ENCODE measurements around the gene WDR43. TPM values are rescaled to one million over a fixed set of nuclear protein-coding genes. Genes with fewer than 3 reads are reported as not detected.

The WDR43 gene
- total RNA-seq, 1 donor from 2014 or later: 55.1 TPM

- no peak for DNase-seq
Measured at GRCh38 chr2:28994074-28994473, 99.6 kb downstream of the WDR43 start.

GRCh38 chr2:28994679-28995078 is 100.2 kb downstream of the WDR43 start:
- no peak for DNase-seq

GRCh38 chr2:28995765-28996750 is 101.6 kb downstream of the WDR43 start:
- DNase-seq: no peak

GRCh38 chr2:28997237-28997846 is 102.9 kb downstream of the WDR43 start:
- peak; percentile 24 for DNase-seq

Small RNAs within 50 kb of the gene (small RNA-seq; reads per million reads assigned to genes)
- not detected for gene RF00019
- 16.0 reads per million, percentile 93 among the genes with 10 or more reads in this experiment for gene SNORD53
- gene SNORD53B: 2,692 reads per million, percentile 99 among the genes with 10 or more reads in this experiment
- 643 reads per million, percentile 98 among the genes with 10 or more reads in this experiment for gene SNORD92

Other genes starting within 250 kb of the WDR43 start
- 433 TPM for gene PPP1CB, start 142.8 kb upstream of the WDR43 start, total RNA-seq
- gene SPDYA, start 83.8 kb upstream of the WDR43 start, total RNA-seq: 1.4 TPM
- gene TRMT61B, start 24.4 kb upstream of the WDR43 start, total RNA-seq: 42.0 TPM
- under 0.01 TPM for gene TOGARAM2, start 86.6 kb downstream of the WDR43 start, total RNA-seq
- gene PCARE, start 179.9 kb downstream of the WDR43 start, total RNA-seq: under 0.01 TPM
- 51.5 TPM for gene CLIP4, start 220.7 kb downstream of the WDR43 start, total RNA-seq